NCI-H1694 (cell line): ENCODE data around the gene ZNHIT2.

Experiments used
- DNase-seq: peaks from one replicate; lab custom pipeline; 2025; lab: John Stamatoyannopoulos, UW

The ZNHIT2 gene

GRCh38 chr11:65134240-65134951 lies 16.9 kb upstream of the ZNHIT2 start, which contains the start of gene SYVN1:
Gene SYVN1, minus strand, starts transcription at chr11:65134519. Its CDS starts 918 bp downstream, at chr11:65133601.
- DNase-seq: peak; percentile 58

GRCh38 chr11:65133724-65134123 lies 16.2 kb upstream of the ZNHIT2 start:
- no peak for DNase-seq

GRCh38 chr11:65132988-65133700 lies 15.6 kb upstream of the ZNHIT2 start:
- no peak for DNase-seq

GRCh38 chr11:65132238-65132987 lies 14.9 kb upstream of the ZNHIT2 start:
- no peak for DNase-seq

- DNase-seq: no peak
Observed at GRCh38 chr11:65131895-65132237, 14.4 kb upstream of the ZNHIT2 start.

- no peak for DNase-seq
Observed at GRCh38 chr11:65131417-65131776, 13.9 kb upstream of the ZNHIT2 start.

GRCh38 chr11:65130631-65131416 lies 13.3 kb upstream of the ZNHIT2 start:
- DNase-seq: no peak

GRCh38 chr11:65129649-65130441 lies 12.3 kb upstream of the ZNHIT2 start:
- DNase-seq: no peak

- DNase-seq: no peak
Observed at GRCh38 chr11:65128182-65129145, 11.0 kb upstream of the ZNHIT2 start.

- no peak for DNase-seq
Observed at GRCh38 chr11:65127473-65128181, 10.1 kb upstream of the ZNHIT2 start.

- no peak for DNase-seq
Observed at GRCh38 chr11:65126624-65127274, 9.2 kb upstream of the ZNHIT2 start.

GRCh38 chr11:65125197-65126056 lies 7.9 kb upstream of the ZNHIT2 start:
- DNase-seq: no peak

GRCh38 chr11:65124480-65125196 lies 7.1 kb upstream of the ZNHIT2 start:
- no peak for DNase-seq

GRCh38 chr11:65121865-65122696 lies 4.6 kb upstream of the ZNHIT2 start, which contains the start of the genes FAU and MRPL49:
Gene FAU, minus strand, starts transcription at chr11:65122134. Its CDS starts 321 bp downstream, at chr11:65121813.
Gene MRPL49, plus strand, starts transcription at chr11:65122321. Its CDS starts 26 bp downstream, at chr11:65122347.
- DNase-seq: peak; percentile 89

- no peak for DNase-seq
Observed at GRCh38 chr11:65121447-65121864, 4.0 kb upstream of the ZNHIT2 start.

GRCh38 chr11:65120831-65121230 lies 3.3 kb upstream of the ZNHIT2 start:
- no peak for DNase-seq
